HG03066 (cell line): ENCODE measurements around the gene NADK.

Experiments
- ATAC-seq: cut with Tn5 transposase; IDR thresholded peaks from one replicate; pipeline ENCODE4 v1.9.1; 2021; ENCODE audit warnings: low read depth; ENCODE audit not compliant: unreplicated experiment

Gene NADK

DNA sequence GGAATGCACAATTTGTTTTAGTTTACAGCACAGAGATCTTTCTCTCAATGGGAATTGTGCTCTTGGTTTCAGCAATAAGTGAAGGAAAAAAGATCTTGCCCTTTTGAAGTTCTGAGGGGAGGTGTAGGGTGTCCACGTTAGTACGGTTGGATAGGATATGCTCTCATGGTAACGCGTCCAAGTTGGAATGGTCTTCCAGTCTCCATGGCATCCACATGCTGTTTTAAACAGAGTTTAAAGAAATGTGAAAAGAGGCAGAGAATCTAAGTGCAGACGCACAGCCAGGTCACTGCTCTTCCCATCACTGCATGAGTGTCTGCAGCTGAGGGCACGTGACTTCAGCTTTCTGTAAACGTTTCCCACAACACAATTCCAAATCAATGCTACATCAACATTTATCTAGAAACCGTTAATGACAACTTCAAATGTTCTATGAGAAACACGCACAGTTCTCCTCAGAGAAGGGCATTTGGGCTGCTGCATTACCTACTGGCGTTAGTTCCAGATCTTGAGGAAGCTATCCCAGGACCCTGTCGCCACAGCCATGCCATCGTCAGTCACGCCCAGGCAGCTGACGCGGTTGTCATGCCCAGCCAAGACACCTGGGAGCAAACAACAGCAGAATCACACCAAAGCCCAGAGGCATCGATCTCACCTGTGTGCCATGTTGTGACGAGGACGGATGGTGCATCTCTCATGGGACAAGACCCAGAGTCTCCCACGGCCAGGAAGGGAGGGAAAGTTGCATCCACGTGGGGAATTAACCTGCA, 8.8 kb upstream of the NADK start:
- ATAC-seq: no peak

- no peak for ATAC-seq
These were observed 7.4 kb upstream of the NADK start for GRCh38 chr1:1785666-1786065.

DNA sequence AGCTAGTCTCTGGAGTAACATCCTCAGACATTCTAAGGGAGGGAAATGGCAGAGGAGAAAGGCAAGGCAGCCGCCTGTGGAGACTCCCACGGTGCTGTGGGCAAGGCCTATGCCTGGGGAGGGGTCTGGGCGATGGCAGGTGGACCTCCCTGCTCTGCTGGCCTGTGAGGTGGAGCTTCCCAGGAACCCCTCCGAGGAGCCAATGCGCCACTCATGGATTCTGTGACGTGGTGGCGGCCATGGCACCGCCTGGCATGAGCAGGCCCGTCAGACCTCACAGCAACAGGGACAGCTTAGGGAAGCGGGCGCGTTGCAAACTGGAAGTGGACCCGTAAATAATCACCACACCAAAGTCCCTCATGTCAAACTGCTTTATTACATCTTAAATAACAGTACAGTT, 6.7 kb upstream of the NADK start:
- ATAC-seq: no peak

DNA sequence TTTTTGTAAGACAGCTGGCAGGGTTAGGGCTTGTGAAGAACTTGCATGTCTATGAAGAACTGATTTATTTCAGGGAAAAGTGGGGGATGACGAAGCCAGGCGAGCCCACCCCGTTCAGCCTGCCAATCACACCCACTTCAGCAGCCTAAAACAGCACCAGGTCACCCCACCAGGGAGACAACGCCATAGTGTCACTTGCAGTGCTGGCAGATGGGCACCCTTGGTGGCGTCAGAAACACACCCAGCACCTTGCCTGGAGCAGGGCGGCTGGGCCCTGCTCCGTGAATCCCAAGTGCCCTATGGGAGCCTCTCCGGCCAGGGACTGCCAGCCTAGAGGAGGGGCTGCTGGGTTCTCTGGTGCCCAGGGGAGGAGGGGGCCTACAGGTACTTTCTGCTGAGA, 5.0 kb upstream of the NADK start:
- ATAC-seq: no peak

GRCh38 chr1:1782399-1783221, 4.3 kb upstream of the NADK start:
- ATAC-seq: no peak

- no peak for ATAC-seq
These were observed 3.2 kb upstream of the NADK start for GRCh38 chr1:1781526-1781903.

GRCh38 chr1:1780598-1781525, 2.6 kb upstream of the NADK start:
- no peak for ATAC-seq

GRCh38 chr1:1779691-1780597, 1.7 kb upstream of the NADK start:
- peak; percentile 37 for ATAC-seq

- no peak for ATAC-seq
These were observed 1.0 kb upstream of the NADK start for GRCh38 chr1:1779320-1779675.

DNA sequence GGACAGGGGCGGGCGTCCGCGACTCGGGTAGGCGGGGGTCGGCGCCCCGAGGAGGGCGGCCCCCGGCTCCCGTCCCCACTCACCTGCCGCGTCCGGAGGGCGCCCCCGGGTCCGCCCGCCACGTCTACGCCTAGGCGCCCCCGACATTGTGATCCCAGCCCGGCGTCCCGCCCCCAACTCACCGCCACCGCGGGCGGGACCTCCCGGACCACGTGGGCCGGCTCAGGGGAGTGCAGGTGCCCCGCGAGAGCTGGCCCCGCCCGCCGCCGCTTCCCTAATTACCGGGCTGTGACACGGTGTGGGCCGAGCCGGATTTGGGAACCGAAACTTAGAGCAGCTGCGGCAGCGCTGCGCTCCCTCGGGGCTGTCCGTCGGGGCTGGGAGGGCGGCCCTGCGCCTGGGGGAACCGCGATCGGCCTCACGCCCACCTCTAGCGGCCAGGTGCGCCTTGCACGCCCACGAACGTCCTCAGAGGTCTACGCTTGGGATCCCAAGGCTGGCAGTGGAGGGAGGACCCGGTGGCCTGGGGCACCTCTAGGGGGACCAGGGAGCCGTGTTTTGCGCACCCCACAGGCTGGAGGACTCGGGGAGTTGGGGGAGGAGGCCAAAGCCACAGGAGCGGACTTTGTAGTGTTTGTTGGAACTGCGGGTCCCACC, 521 bp upstream of the NADK start:
- ATAC-seq: peak; percentile 56

DNA sequence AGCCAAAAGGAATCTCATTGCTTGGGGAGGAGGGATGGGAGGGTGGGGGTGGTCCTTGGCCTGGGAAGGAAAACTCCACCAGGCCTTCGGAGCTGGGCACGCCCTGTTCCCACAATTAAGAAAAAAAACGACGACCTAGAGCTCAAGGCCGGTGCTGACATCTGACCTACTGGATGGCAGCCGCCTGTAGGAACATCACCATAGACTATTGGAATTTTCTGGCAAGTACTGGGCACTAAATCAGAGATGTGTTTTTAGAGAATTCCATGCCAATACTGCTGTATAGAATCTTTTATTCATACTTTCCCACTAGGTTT, 729 bp downstream of the NADK start:
- no peak for ATAC-seq

GRCh38 chr1:1776672-1777582, 1.3 kb downstream of the NADK start:
- no peak for ATAC-seq

DNA sequence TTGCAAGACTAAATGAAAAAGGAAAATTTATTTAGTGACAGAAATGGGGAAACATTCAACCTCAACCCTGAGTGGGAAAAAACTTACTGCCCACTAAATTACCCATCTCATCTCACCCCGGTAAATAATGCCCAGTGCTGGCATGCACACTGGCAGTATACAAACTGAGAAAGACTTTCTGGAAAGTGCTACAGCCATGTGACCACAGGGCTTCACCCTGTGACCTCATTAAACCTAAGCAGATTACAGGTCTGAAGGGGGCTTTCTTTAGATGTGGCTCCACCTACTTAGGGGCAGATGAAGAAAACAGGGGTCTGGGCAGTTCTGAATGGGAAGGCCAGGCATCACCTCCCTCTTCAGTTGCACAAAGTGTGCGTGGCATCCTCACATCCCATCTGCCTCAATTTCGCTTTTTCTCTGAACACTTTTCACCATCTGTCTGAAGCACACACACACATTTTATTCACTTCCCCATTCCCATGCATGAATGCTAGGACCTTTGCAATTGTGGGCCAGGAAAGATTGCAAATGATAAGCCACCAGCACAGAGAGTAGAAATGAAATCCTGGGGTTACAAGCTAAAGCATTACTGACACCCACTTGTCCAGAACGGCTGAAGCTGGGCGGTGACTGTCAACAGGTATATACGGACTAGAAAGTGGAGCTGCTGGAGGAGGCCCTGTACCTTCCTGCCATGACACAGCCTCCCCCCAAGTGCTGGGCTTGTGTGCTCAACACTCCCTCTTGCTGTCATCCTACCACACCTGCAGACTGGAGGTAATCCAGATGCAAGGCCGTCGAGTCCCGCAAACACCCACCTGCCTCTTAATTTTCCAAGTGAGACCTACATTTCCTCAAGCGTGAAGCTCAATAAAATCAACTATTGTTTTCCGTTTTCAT, 2.7 kb downstream of the NADK start:
- no peak for ATAC-seq

GRCh38 chr1:1773874-1774273, 4.4 kb downstream of the NADK start:
- ATAC-seq: no peak

- ATAC-seq: no peak
These were observed 7.2 kb downstream of the NADK start for GRCh38 chr1:1771096-1771495.

DNA sequence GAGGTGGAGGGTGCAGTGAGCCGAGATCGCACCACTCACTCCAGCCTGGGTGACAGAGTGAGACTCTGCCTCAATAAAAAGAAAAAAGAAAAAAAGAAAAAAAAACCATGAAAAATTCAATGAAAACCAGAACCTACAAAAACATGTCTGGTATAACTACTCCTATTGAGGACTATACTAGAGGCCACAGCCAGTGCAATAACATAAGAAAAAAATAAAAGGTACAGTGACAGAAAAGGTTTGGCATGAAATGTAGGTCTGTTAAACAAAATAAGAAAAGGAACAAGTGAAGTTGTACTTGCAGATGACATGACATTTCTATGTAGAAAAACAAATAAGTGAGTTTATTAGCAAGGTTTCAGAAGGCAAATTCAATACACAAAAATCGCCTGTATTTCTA, 8.2 kb downstream of the NADK start:
- no peak for ATAC-seq

- ATAC-seq: no peak
These were observed 9.8 kb downstream of the NADK start for GRCh38 chr1:1768249-1768992.
